NAMALWA (cell line): Measurements from ENCODE around the gene GBA2.

Experiments used
- DNase-seq: peaks from one replicate; pipeline ENCODE4 v3.0.0-alpha.2; 2015; ENCODE audit warnings: low spot score

The GBA2 gene

GRCh38 chr9:35737143-35737542 is 11.9 kb downstream of the GBA2 start:
- no peak for DNase-seq

GRCh38 chr9:35736201-35736633 is 12.8 kb downstream of the GBA2 start:
- DNase-seq, result peak; percentile 91

GRCh38 chr9:35734096-35734495 is 14.9 kb downstream of the GBA2 start:
- DNase-seq, result no peak

GRCh38 chr9:35732800-35733541 is 16.1 kb downstream of the GBA2 start:
- peak; percentile 74 for DNase-seq

GRCh38 chr9:35732185-35732799 is 16.7 kb downstream of the GBA2 start, which contains the start of the genes CREB3 and TLN1:
Gene CREB3, plus strand, starts transcription at chr9:35732666. Its CDS starts 107 bp downstream, at chr9:35732773.
Gene TLN1, minus strand, starts transcription at chr9:35732195. Its CDS starts 6,501 bp downstream, at chr9:35725694.
- DNase-seq, result peak; percentile 98

DNA sequence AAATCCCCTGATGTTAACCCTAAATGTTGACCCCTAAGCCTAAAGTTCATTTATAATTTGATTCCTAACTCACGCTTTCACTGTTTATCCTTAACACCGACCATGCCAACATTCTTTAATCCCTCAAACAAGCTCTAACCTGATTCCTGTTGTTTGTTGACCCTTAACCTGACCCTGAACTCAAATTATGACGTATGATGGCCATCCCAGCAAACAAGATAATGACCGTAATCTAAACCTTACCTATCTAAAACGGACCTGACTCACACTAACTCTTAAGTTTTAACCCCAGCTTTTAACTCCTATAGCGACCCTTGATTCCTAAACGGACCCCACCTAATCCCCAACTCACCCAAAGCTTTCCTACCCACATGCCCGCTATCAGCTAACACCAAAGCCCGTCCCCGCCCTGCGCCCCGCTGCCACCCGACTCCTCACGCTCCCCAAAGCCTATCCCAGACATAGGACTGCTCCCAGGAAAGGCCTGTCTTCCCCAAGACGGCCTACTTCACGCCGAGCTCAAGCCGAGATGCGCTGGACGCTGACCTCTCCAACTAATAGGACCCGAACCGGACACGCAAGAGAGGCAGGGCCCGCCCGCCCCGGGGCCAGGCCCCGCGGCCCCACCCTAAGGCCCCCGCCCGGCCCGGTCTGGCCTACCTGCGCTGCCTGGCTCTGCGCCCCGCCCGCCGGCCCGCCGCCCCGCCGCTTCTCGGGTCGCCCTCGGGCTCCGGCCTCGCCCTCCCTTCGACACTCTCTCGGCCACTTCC is 17.4 kb downstream of the GBA2 start:
- DNase-seq, result peak; percentile 46

GRCh38 chr9:35730486-35730854 is 18.6 kb downstream of the GBA2 start:
- DNase-seq, result no peak

GRCh38 chr9:35729700-35730485 is 19.1 kb downstream of the GBA2 start:
- DNase-seq, result peak; percentile 61

DNA sequence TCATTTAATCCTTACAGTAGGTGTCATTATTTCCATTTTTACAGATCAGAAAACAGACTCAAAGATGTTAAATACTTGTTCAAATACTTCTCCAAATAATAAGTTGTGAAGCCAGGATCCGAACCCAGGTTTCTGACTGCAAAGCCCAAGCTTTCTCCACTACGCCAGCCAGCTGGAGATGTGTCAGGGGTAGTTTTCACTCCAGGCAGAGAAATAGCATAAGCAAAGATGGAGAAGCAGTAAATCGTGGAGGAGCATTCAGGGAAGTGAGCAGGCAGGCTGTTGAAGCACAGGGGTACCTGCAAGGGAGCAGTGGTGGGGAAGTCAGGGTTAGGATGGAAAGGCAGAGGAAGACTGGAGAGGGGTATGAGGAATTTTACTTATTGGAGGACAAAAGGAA is 19.9 kb downstream of the GBA2 start:
- DNase-seq, result no peak

DNA sequence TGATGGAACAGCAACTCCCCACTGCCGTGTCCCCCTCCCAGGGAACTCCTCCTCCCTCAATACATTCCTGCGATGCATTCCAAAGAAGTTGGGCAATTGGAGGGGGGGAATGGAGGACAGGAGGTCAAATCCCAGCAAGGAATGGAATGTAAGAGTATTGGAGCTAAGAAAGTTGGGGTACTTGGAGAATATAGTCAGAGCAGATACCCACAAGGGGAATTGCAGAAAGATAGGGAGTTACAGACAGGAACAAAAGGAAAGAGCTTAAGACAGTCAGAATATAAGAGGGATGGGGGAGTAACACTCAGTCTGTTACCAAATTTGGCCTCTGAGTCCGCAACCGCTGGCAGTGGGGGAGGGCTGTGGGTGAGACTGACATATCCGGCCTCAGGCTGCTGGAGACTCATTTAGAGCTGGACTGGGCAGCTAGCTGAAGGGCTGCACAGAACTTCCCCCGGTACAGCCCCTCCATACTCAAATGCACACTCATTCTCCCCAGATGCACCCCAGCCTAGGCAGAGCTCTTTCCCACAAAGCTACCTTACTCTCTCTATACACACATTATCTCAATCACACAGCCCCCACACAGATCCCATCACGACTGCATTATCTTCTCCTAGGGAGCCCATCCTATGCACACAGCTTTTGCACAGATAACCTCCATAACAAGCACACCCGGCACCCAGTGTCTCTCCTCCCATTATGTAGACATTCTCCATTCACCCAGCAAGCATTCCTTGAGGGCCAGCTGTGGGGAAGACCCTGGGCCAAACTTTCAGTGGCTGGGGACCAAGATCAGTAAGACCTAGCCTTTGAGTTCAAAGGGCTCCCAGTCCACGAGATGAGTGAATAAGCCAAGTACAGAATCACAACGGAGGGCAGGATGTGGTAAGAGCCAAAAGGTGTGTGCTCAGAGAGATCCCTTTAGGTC is 20.7 kb downstream of the GBA2 start:
- DNase-seq, result peak; percentile 10

GRCh38 chr9:35727676-35728040 is 21.4 kb downstream of the GBA2 start:
- DNase-seq, result no peak

DNA sequence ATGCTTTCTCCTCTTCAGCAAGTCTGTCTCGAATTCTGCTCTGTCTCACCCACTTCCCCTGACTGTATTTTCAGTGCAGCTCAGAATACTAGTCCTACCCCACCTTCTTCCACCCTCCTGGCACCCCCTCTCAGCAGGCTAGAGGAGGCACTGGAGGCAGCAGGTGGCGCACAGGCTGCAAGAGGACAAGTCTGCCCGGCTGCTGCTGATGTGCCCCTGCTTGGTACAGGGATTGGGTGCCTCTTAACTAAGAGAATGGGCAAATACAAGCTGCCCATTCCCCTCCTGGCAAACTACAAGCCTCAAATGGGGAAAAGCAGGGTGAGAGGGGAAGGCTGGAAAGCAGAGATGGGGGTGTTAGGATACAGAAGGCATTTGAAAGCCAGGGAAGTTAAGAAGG is 22.1 kb downstream of the GBA2 start:
- DNase-seq, result peak; percentile 57

- no peak for DNase-seq
Observed at GRCh38 chr9:35725362-35725761, 23.7 kb downstream of the GBA2 start.

GRCh38 chr9:35723908-35724307 is 25.1 kb downstream of the GBA2 start:
- DNase-seq, result no peak

- DNase-seq, result no peak
Observed at GRCh38 chr9:35723426-35723825, 25.6 kb downstream of the GBA2 start.

GRCh38 chr9:35719546-35719945 is 29.5 kb downstream of the GBA2 start:
- DNase-seq, result no peak

DNA sequence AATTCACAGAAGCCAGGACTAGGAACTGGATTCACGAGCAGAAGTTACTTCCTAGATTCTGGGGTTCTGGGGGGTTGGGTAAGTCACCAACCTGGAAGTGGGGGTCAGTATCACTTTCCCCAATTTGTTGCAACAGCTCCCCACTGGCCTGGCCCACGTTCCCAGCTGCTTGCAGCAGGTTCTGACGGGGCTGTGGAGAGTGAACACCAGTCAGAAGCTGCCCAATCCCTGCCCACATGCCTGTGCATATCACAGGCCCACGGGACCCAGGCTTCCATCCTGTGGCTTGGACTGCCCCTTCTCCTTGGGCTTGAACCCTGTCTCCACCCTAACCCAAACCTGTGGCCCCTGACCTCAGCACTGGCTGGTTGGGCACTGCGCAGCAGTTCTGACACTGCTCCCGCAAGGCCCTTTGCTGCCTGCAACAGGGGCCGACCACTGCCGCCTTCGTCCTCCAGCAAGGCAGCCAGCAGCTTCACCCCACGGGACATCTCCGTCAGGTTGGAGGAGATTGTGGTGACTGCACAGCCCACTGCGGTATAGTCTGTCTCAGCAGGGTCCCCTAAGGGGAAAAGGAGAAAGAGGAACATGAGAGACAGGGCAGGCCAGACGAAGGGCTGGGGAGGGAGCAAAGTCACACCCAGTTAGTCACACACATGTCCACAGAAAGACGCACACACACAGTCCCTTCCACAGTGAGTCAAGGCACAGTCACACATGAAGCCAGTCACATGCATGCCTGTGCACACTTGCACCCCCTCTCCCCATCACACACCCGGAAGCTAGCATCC is 30.1 kb downstream of the GBA2 start:
- DNase-seq, result no peak

DNA sequence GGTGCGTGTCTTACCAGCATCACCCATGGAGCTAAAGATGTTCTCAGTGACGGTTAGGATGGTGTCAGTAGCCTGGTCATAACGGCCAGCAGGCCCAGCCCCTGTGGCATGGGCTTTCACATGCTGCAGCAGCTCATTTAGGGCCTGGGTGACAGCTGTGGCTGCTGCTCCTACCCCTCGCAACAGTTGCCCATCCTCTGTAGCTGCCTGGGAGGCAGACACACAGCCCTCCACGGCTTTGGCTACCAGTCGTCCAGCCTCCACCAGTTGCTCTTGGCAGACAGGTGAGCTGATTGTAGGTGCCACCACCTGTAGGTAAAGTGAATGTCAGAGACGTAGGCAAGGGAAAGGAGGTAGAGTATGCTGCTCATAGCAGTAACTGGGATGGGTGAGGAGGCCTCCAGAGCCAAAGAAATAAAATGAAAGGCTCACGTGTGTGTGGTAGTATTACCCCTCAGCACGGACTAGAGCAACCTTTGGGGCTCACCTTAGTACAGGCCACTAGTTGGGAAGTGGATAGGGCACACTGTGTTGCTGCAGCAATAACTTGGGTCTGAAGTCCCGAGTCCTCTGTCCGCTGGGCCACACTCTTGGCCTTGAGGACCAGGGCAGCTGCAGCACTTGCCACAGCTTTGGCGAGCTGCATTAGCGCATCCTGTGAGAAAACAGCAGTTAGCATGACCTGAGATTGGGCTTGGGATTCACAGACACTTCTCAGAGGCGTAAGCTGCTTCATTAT is 31.7 kb downstream of the GBA2 start:
- DNase-seq, result no peak

DNA sequence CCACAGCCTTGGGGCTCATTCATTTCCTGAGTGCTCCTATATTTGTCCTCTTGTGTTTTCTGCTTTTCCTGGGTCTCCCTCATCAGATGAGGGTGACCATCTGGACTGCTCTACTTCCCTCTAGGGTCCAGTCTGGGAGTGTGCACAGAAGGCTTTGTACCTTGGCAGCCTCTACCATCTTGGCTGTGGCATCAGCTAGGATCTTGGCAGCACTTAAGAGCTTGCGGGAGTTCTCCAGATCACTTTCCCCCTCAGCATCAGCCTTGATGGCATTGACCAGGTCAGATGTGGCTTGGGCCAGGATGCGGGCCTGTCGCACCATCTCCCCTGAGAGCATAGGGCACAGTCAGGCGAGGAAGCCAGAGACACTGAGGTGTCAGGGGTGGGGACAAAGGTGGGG is 32.8 kb downstream of the GBA2 start:
- no peak for DNase-seq
